Measurements from ENCODE around the gene IPMK.

The IPMK gene

DNA sequence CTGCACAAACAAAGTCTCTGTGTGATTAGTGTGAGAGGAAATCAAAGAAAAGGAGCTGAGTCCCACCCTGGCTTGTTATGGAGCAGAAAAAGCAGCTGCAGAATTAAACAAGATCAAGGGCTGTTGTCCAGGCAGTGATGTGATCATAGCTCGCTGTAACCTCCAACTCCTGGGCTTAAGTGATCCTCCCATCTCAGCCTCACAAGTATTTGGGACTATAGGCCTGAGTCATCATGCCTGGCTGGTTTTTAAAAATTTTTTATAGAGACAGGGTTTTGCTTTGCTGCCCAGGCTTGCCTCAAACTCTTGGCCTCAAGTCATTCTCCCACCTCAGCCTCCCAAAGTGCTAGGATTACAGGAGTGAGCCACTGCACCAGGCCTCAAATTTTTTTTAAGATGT lies 88.9 kb downstream of the IPMK start:
- TF ChIP-seq CEBPB (IDR thresholded peaks at IDR 0.05) (no peak), YY1 (IDR thresholded peaks at IDR 0.05; ENCODE audit: low read depth) (no peak), RAD21 (IDR thresholded peaks at IDR 0.05; ENCODE audit: low read depth) (no peak), USF1 (IDR thresholded peaks at IDR 0.05) (no peak), TAF1 (IDR thresholded peaks at IDR 0.05; ENCODE audit: low read depth) (no peak), ZBTB7A (IDR thresholded peaks at IDR 0.05; ENCODE audit: low read depth) (no peak), FOXM1 (IDR thresholded peaks at IDR 0.05; ENCODE audit: borderline replicate concordance, low read depth) (no peak), TCF12 (IDR thresholded peaks at IDR 0.05; ENCODE audit: low read depth) (no peak)
- TF ChIP-seq, protein P1, sequence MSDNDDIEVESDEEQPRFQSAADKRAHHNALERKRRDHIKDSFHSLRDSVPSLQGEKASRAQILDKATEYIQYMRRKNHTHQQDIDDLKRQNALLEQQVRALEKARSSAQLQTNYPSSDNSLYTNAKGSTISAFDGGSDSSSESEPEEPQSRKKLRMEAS (IDR thresholded peaks at IDR 0.05): no peak

GRCh38 chr10:58177362-58177947 lies 90.2 kb downstream of the IPMK start:
- TF ChIP-seq EP300 (IDR thresholded peaks at IDR 0.05; ENCODE audit: borderline replicate concordance) (no peak), TEAD4 (IDR thresholded peaks at IDR 0.05) (no peak), USF1 (IDR thresholded peaks at IDR 0.05) (no peak), REST (IDR thresholded peaks at IDR 0.05; ENCODE audit: low read depth) (no peak), RAD21 (IDR thresholded peaks at IDR 0.05; ENCODE audit: low read depth) (peak; percentile 67)

DNA sequence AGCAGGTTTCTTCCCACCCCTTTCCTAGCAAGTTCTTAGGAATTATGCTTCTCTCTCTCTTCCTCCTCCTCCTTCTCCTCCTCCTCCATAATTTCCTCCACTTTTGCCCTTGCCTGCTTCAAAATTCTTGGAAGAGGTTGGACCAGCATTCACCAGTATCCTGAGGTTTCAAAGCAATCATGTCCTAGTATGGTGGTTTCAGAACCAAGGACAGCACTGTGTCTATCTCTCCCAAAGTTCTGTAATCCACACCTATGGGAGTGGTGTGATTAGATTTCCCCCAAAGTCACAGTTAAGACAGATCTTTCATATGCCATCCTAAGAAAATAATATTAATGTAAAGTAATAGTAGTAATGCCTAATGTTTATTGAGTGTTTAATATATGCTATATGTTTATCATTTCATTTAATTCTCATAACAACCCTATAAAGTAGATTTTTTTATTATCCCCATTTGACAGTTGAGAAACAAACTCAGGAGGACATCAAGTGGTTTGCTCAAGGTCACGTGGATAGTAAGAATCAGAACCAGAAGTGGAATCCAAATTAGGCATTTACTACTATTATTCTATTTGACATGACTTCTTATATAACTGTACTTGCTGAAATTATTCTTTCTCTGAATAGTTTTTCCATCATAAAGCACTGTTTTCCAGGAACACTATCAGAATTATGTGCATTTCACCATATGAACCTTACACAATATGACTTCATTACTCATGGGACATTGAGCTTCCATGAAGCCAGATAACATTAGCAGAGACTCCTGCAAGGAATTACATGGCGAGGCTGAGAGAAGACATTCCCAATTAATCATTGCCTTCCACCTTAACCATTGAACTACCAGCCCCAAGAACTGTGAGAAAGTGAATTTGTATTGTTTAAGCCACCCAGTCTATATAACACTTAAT lies 91.4 kb downstream of the IPMK start:
- TF ChIP-seq, protein P1 (IDR thresholded peaks at IDR 0.05): no peak
- peak; percentile 88 for TF ChIP-seq REST (IDR thresholded peaks at IDR 0.05; ENCODE audit: low read depth)

GRCh38 chr10:58174831-58175230 lies 92.9 kb downstream of the IPMK start:
- TF ChIP-seq TEAD4 (IDR thresholded peaks at IDR 0.05): no peak
- TF ChIP-seq USF1 (IDR thresholded peaks at IDR 0.05): no peak
- no peak for TF ChIP-seq FOXM1 (IDR thresholded peaks at IDR 0.05; ENCODE audit: borderline replicate concordance, low read depth)

- TF ChIP-seq, protein P1 (IDR thresholded peaks at IDR 0.05): no peak
- no peak for TF ChIP-seq TCF12 (IDR thresholded peaks at IDR 0.05; ENCODE audit: low read depth)
These were observed 94.3 kb downstream of the IPMK start for GRCh38 chr10:58173391-58173790.

- no peak for TF ChIP-seq EGR1 (IDR thresholded peaks at IDR 0.05)
- no peak for TF ChIP-seq FOXM1 (IDR thresholded peaks at IDR 0.05; ENCODE audit: borderline replicate concordance, low read depth)
- TF ChIP-seq CEBPB (IDR thresholded peaks at IDR 0.05): no peak
- TF ChIP-seq, protein P1 (IDR thresholded peaks at IDR 0.05): no peak
These were observed 96.5 kb downstream of the IPMK start for GRCh38 chr10:58171146-58171545.

Measured in Ishikawa (cell line).